H1 (cell line): Measurements from ENCODE around the gene TMEM14B. TPM values are rescaled to one million over a fixed set of nuclear protein-coding genes. Genes with fewer than 3 reads are reported as not detected.

ENCODE experiments used
- CTCF ChIA-PET: fragments of 300-600 bp; sonication (Branson Sonifier 250); formaldehyde crosslinking; loops from one replicate; lab custom pipeline; 2021; ENCODE audit not compliant: partially characterized antibody; lab: Charles Lee
- POLR2A ChIA-PET: fragments of 300-600 bp; sonication (Branson Sonifier 250); formaldehyde crosslinking; loops from one replicate; lab custom pipeline; 2021; ENCODE audit warnings: inconsistent platforms; ENCODE audit not compliant: partially characterized antibody; lab: Charles Lee
- DNase-seq, 2 experiments: peaks; one replicate each; pipeline versions ENCODE4 v3.0.0 to v3.0.0-alpha.2; 2010 to 2022; ENCODE audit warnings: low spot score in 2 of 2, low read depth in 1 of 2, mixed read lengths in 1 of 2
- FAIRE-seq: peaks from 2 replicates; lab custom pipeline; 2011; peaks lifted over from hg19 to GRCh38; lab: Jason Lieb, UNC
- H2AFZ ChIP-seq: 2 replicates; pipeline ENCODE4 v1.8.1; 2012; ENCODE audit warnings: low read length, inconsistent platforms
- H2AK5ac ChIP-seq: 2 replicates; pipeline ENCODE4 v1.6.1; 2013; ENCODE audit warnings: low read depth, low read length
- H2BK120ac ChIP-seq: replicated peaks from 2 replicates; pipeline ENCODE3; 2013; ENCODE audit warnings: low read depth, low read length, inconsistent platforms
- H2BK12ac ChIP-seq: 2 replicates; pipeline ENCODE4 v1.6.1; 2013; ENCODE audit warnings: low read depth, low read length
- H2BK15ac ChIP-seq: 2 replicates; pipeline ENCODE4 v1.6.1; 2013; ENCODE audit warnings: low read length
- H2BK20ac ChIP-seq: 2 replicates; pipeline ENCODE4 v1.6.1; 2013; ENCODE audit warnings: low read length
- H2BK5ac ChIP-seq: 2 replicates; pipeline ENCODE4 v1.6.1; 2013; ENCODE audit warnings: low read depth, low read length
- H3K14ac ChIP-seq: 2 replicates; pipeline ENCODE4 v1.6.1; 2013; ENCODE audit warnings: inconsistent platforms; ENCODE audit not compliant: insufficient read length
- H3K18ac ChIP-seq: 2 replicates; pipeline ENCODE4 v1.6.1; 2013; ENCODE audit warnings: low read length; ENCODE audit errors: extremely low read depth
- H3K23ac ChIP-seq: 2 replicates; pipeline ENCODE4 v1.6.1; 2013; ENCODE audit warnings: inconsistent platforms; ENCODE audit not compliant: insufficient read length
- H3K23me2 ChIP-seq: 2 replicates; pipeline ENCODE4 v1.6.1; 2013; ENCODE audit warnings: low read depth, low read length
- H3K27ac ChIP-seq: 2 replicates; pipeline ENCODE4 v1.6.1; 2011; ENCODE audit warnings: low read depth, low read length, inconsistent platforms
- H3K27me3 ChIP-seq, 4 experiments: replicated peaks in 1 of 4; 1 replicate in 1 of 4; 2 replicates in 3 of 4; pipeline versions ENCODE4 v1.6.1 to v1.8.1; 2011 to 2013; ENCODE audit warnings: low read length in 3 of 4, mild to moderate bottlenecking in 3 of 4, inconsistent platforms in 2 of 4, mixed read lengths in 2 of 4, moderate library complexity in 1 of 4; ENCODE audit not compliant: control insufficient read depth in 3 of 4, insufficient read depth in 3 of 4; ENCODE audit errors: extremely low read depth in 1 of 4
- H3K36me3 ChIP-seq, 4 experiments: 2 replicates each; pipeline versions ENCODE4 v1.6.1 to v1.8.1; 2011 to 2013; ENCODE audit warnings: mild to moderate bottlenecking in 4 of 4, low read length in 3 of 4, moderate library complexity in 2 of 4, control low read depth in 1 of 4, inconsistent platforms in 1 of 4; ENCODE audit not compliant: insufficient read depth in 4 of 4, control insufficient read depth in 2 of 4
- H3K4ac ChIP-seq: replicated peaks from 2 replicates; pipeline ENCODE3; 2013; ENCODE audit warnings: low read length, low read depth, mixed read lengths, inconsistent platforms; ENCODE audit not compliant: insufficient read length
- H3K4me1 ChIP-seq, 4 experiments: replicated peaks in 1 of 4; 1 replicate in 1 of 4; 2 replicates in 3 of 4; pipeline versions ENCODE4 v1.6.1 to v1.8.1; 2011 to 2013; ENCODE audit warnings: low read length in 3 of 4, inconsistent platforms in 2 of 4, mixed read lengths in 1 of 4; ENCODE audit not compliant: insufficient read depth in 4 of 4, control insufficient read depth in 3 of 4
- H3K4me2 ChIP-seq, 2 experiments: 2 replicates each; pipeline versions ENCODE4 v1.6.1 to v1.8.1; 2011 to 2013; ENCODE audit warnings: low read depth in 2 of 2, low read length in 2 of 2, control low read depth in 1 of 2, inconsistent platforms in 1 of 2, mild to moderate bottlenecking in 1 of 2; ENCODE audit not compliant: insufficient read depth in 1 of 2
- H3K4me3 ChIP-seq, 4 experiments: fragments of 200-600, 300-600 bp in 1 of 4; sonication (generic), shearing (Covaris generic), sonication (Bioruptor Twin) in 1 of 4; 2 replicates each; pipeline versions ENCODE4 v1.5.1 to v1.8.1; 2011 to 2016; ENCODE audit warnings: low read length in 4 of 4, low read depth in 3 of 4, control low read depth in 2 of 4, inconsistent platforms in 2 of 4, mild to moderate bottlenecking in 2 of 4, mixed read lengths in 1 of 4, moderate library complexity in 1 of 4; ENCODE audit not compliant: insufficient read depth in 2 of 4; ENCODE audit errors: extremely low read depth in 1 of 4
- H3K56ac ChIP-seq: replicated peaks from 2 replicates; pipeline ENCODE3; 2013; ENCODE audit warnings: low read depth, mild to moderate bottlenecking, mixed read lengths, low read length, inconsistent platforms; ENCODE audit not compliant: insufficient read length
- H3K79me1 ChIP-seq: 2 replicates; pipeline ENCODE4 v1.6.1; 2013; ENCODE audit warnings: low read depth, low read length, control low read depth
- H3K79me2 ChIP-seq, 2 experiments: 2 replicates each; pipeline versions ENCODE4 v1.6.1 to v1.8.1; 2012 to 2013; ENCODE audit warnings: low read length in 2 of 2, mild to moderate bottlenecking in 2 of 2, inconsistent platforms in 1 of 2; ENCODE audit not compliant: insufficient read depth in 2 of 2, control insufficient read depth in 1 of 2
- H3K9ac ChIP-seq, 4 experiments: replicated peaks in 1 of 4; 1 replicate in 1 of 4; 2 replicates in 3 of 4; pipeline versions ENCODE4 v1.6.1 to v1.8.1; 2011 to 2013; ENCODE audit warnings: low read depth in 3 of 4, low read length in 3 of 4, control low read depth in 2 of 4, mild to moderate bottlenecking in 2 of 4, moderate library complexity in 2 of 4, inconsistent platforms in 1 of 4; ENCODE audit errors: extremely low read depth in 1 of 4
- H3K9me3 ChIP-seq, 2 experiments: 2 replicates each; pipeline versions ENCODE4 v1.6.1 to v1.8.1; 2012 to 2013; ENCODE audit warnings: mild to moderate bottlenecking in 2 of 2, moderate library complexity in 2 of 2, control low read depth in 1 of 2, inconsistent platforms in 1 of 2, low read depth in 1 of 2, low read length in 1 of 2, mixed read lengths in 1 of 2; ENCODE audit not compliant: insufficient read depth in 2 of 2
- H4K20me1 ChIP-seq, 2 experiments: replicated peaks in 1 of 2; 2 replicates each; pipeline versions ENCODE3 to v1.8.1; 2011 to 2013; ENCODE audit warnings: inconsistent platforms in 2 of 2, low read length in 2 of 2, mild to moderate bottlenecking in 1 of 2; ENCODE audit not compliant: insufficient read depth in 2 of 2, control insufficient read depth in 1 of 2
- H4K5ac ChIP-seq: 2 replicates; pipeline ENCODE4 v1.6.1; 2013; ENCODE audit warnings: low read length, low read depth, mixed read lengths, inconsistent platforms; ENCODE audit not compliant: insufficient read length
- H4K8ac ChIP-seq: 2 replicates; pipeline ENCODE4 v1.8.0; 2013; ENCODE audit warnings: mild to moderate bottlenecking, moderate library complexity, low read length, inconsistent platforms; ENCODE audit not compliant: insufficient read depth; ENCODE audit errors: extremely low read depth
- H4K91ac ChIP-seq: replicated peaks from 2 replicates; pipeline ENCODE3; 2013; ENCODE audit warnings: low read length, mixed read lengths, inconsistent platforms; ENCODE audit not compliant: insufficient read length
- EZH2 ChIP-seq: fragments of 200-600 bp; sonication (generic); IDR thresholded peaks from 2 replicates; pipeline ENCODE4 v1.7.1; 2012; ENCODE audit warnings: low read depth, mild to moderate bottlenecking, moderate library complexity, low read length, inconsistent platforms; ENCODE audit not compliant: severe bottlenecking
- FOSL1 ChIP-seq: IDR thresholded peaks from 2 replicates; pipeline ENCODE4 v1.6.1; 2011; ENCODE audit warnings: mild to moderate bottlenecking, low read depth, low read length, moderate library complexity; ENCODE audit not compliant: insufficient read depth
- NANOG ChIP-seq: IDR thresholded peaks from 2 replicates; pipeline ENCODE4 v1.6.1; 2011; ENCODE audit warnings: low read length, low read depth, mild to moderate bottlenecking, inconsistent platforms; ENCODE audit not compliant: insufficient read depth, poor library complexity, severe bottlenecking
- RBBP5 ChIP-seq: IDR thresholded peaks from 2 replicates; pipeline ENCODE4 v1.7.1; 2012; ENCODE audit warnings: low read depth, mild to moderate bottlenecking, inconsistent platforms, low read length, moderate library complexity, borderline replicate concordance
- SAP30 ChIP-seq: fragments of 300-600 bp; sonication (generic); IDR thresholded peaks from 2 replicates; pipeline ENCODE4 v1.7.1; 2012; ENCODE audit warnings: low read length, moderate library complexity, mild to moderate bottlenecking, inconsistent platforms; ENCODE audit not compliant: insufficient read depth, insufficient replicate concordance
- SP1 ChIP-seq: IDR thresholded peaks from 2 replicates; pipeline ENCODE4 v1.6.1; 2011; ENCODE audit warnings: low read depth, low read length
- SRF ChIP-seq: IDR thresholded peaks from 2 replicates; pipeline ENCODE4 v1.6.1; 2011; ENCODE audit warnings: mild to moderate bottlenecking, low read depth, low read length, moderate library complexity
- SUZ12 ChIP-seq: fragments of 200-600 bp; sonication (generic); IDR thresholded peaks from 2 replicates; pipeline ENCODE4 v1.6.1; 2012; ENCODE audit warnings: mild to moderate bottlenecking, inconsistent platforms, low read length, moderate library complexity, mixed read lengths
- TAF1 ChIP-seq: IDR thresholded peaks from 2 replicates; pipeline ENCODE4 v1.6.1; 2011; ENCODE audit warnings: mild to moderate bottlenecking, low read depth, low read length
- TBP ChIP-seq: IDR thresholded peaks from 2 replicates; pipeline ENCODE4 v1.6.1; 2011; ENCODE audit warnings: low read depth, low read length, improper control_type of control experiment
- TCF12 ChIP-seq: IDR thresholded peaks from 2 replicates; pipeline ENCODE4 v1.6.1; 2011; ENCODE audit warnings: low read depth, mild to moderate bottlenecking, low read length
- WGBS, 2 experiments: shearing (Covaris generic) in 1 of 2; methylation state at CpG; one replicate each; pipeline versions ENCODE4 v1.1.6 to v1.1.7; 2013 to 2015; ENCODE audit warnings: low lambda C conversion rate in 2 of 2, mixed read lengths in 2 of 2, inconsistent platforms in 1 of 2, low coverage in 1 of 2, missing lambda C conversion rate in 1 of 2; ENCODE audit not compliant: insufficient replicate concordance in 2 of 2, insufficient coverage in 1 of 2, insufficient read length in 1 of 2; ENCODE audit errors: extremely low coverage in 1 of 2, missing lambda C conversion rate in 1 of 2; 5-methylcytosine and 5-hydroxymethylcytosine counted together
- polyA plus RNA-seq, 7 experiments: library from polyadenylated mRNA; depleted of rRNA in 3 of 7; stranded (reverse) in 5 of 7; unstranded in 2 of 7; fragments of >200 nt in 5 of 7; fragments of 200-250 nt in 2 of 7; gene quantifications; 1 replicate in 5 of 7; 2 replicates in 1 of 7; 4 replicates in 1 of 7; pipeline versions ENCODE4 v1.2.1 to v1.2.3, GENCODE V29; 2011 to 2013; ENCODE audit warnings: missing spikeins in 2 of 7, mixed read lengths in 2 of 7
- total RNA-seq: library from RNA; stranded (reverse); fragmentation: NEBNext Ultra II Directional; extraction: Animal tissue kit (Norgen Biotek cat#: 25700); gene quantifications from 2 replicates; pipeline ENCODE4 v1.2.1, GENCODE V29; 2021

TMEM14B gene
- total and polyA plus RNA-seq, 2 of the 8 experiments (the other 6 are each of a cell fraction or from before 2014, with no cell fraction given): 84.6 to 109 TPM

- Histone ChIP-seq H3K27me3 (no peaks in the 10 kb centered on the region), H3K27ac (peak overlapping the region; percentile 65; the same call in 1 of the 2 replicates)
- 59% methylated on average over 7 of the region's 7 CpGs; no CpG with 5 or more reads in 1 of the 2 experiments for WGBS, 2 experiments
Observed at GRCh38 chr6:10723567-10723881, 24.1 kb upstream of the TMEM14B start.

More at GRCh38 chr6:10723567-10723881, 24.1 kb upstream of the TMEM14B start:
- FAIRE-seq (no peak), DNase-seq (no peak)
- Histone ChIP-seq H4K91ac (no peak overlapping the region), H3K14ac (no peak overlapping the region), H4K8ac (no peak overlapping the region), H3K4ac (peak overlapping the region; percentile 60), H2BK5ac (0 out of 2 replicates have a peak overlapping the region, but pooled peaks have one; percentile 8), H3K79me2 (peaks cover 8 to 18% of the 10 kb centered on the region in 2 experiments; a peak in 3 of 4 replicates), H2BK12ac (0 out of 2 replicates have a peak overlapping the region, but pooled peaks have one; percentile 27), H3K23ac (no peak overlapping the region), H3K4me3 (peak overlapping the region; percentile 80 to 91 (median 88)), H3K9ac (peak overlapping the region; percentile 78 to 92 (median 82)), H3K9me3 (peaks cover 0 to 9% of the 10 kb centered on the region in 2 experiments; a peak in 3 of 4 replicates), H2BK15ac (no peak overlapping the region), H2BK20ac (no peak overlapping the region), H3K4me1 (peaks cover 0 to 12% (median 4%) of the 10 kb centered on the region in 4 experiments; a peak in 3 of 7 replicates), H3K79me1 (peaks cover 8% of the 10 kb centered on the region; the same call in 1 of the 2 replicates), H3K4me2 (peak overlapping the region; percentile 79 to 95), H2AFZ (0 out of 2 replicates have a peak overlapping the region, but pooled peaks have one; percentile 48), H3K18ac (peak overlapping the region; percentile 97; the same call in 1 of the 2 replicates), H2AK5ac (no peak overlapping the region), H3K36me3 (peaks cover 3 to 24% (median 9%) of the 10 kb centered on the region in 4 experiments; a peak in 5 of 8 replicates), H4K5ac (peak overlapping the region; percentile 34), H4K20me1 (no peaks in the 10 kb centered on the region), H2BK120ac (no peak overlapping the region), H3K23me2 (peaks cover 4% of the 10 kb centered on the region; the same call in 1 of the 2 replicates), H3K56ac (peak overlapping the region; percentile 24)
- ChIA-PET POLR2A (interaction anchor here (1.2 to 6.9 kb wide), 7 partner anchors 10 to 72 kb away, joined by 3 to 39 read pairs (median 7); partner anchors contain the start of genes C6orf52, PAK1IP1 and TMEM14B), CTCF (interaction anchor here (1.0 to 2.2 kb wide), 7 partner anchors 10 to 245 kb away, joined by 3 to 9 read pairs (median 4); partner anchors contain the start of gene TMEM14B)
- TF ChIP-seq NANOG (no peak), SRF (no peak), TBP (no peak), TCF12 (no peak), RBBP5 (no peak), FOSL1 (no peak), TAF1 (no peak), SAP30 (no peak), SUZ12 (no peak), EZH2 (no peak), SP1 (no peak)
